Activated effector memory CD4-positive, alpha-beta T cell treated with Interleukin-2 at 50 U/mL for 16 hours (primary cell): ENCODE measurements around the gene TM7SF2.
A peak's percentile ranks its signal among the peaks of the same experiment; 100 is the strongest.

ENCODE experiments used
- DNase-seq: peaks from one replicate; pipeline ENCODE4 v3.0.0-alpha.2; 2020

The TM7SF2 gene

DNA sequence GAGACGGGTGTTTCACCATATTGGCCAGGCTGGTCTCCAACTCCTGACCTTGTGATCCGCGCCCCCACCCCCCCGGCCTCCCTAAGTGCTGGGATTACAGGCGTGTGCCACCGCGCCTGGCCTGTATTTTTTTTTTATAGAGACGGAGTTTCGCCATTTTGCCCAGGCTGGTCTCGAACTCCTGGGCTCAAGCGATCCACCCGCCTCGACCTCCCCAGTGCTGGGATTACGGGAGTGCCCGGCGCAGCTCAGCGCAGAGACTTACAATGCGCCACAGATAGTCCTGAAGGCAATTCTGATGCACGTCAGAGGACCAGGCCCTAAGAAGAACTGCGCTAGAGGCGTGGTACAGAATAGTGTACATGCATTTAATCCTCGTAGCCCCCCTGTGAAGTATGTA is 16.2 kb upstream of the TM7SF2 start:
- DNase-seq = no peak

DNA sequence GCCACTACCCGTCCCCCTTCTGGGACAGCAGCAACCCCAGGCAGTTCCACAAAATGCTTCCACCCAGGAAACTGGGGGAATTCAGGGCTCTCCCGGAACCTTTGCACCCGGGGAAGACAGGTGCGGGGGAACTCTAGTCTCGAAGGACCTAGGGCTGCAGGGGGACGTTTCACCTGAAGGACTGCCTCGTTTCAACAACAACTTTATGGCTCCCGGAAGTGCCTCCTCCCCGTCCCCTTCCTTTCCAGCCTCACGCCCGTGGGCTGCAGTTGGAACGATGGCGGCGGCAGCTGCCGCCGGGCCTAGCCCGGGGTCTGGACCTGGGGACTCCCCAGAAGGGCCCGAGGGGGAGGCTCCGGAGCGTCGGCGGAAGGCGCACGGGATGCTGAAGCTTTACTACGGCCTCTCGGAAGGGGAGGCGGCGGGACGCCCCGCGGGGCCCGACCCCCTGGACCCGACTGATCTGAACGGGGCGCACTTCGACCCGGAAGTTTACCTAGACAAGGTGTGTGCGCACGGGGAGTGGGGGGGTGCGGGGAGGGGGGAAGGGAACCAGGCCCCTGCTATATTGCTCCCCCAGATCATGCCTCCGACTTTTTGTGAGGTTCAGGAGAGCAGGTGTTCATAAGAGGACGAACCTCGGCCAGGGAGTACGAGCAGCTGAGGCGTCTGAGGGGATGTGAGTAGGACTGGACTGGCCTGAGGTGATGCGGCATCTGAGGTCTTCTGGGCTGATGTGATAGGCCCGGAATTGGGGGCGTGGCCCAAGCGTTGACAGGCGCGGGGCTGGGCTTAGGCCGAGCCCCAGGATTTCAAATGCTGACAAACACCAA is 15.5 kb upstream of the TM7SF2 start, which contains the start of gene VPS51:
Gene VPS51 (plus strand): TSS at position 241 of the 833 bp plus-strand sequence. CDS start 37 bp downstream, at position 278.
- peak; percentile 78 for DNase-seq

DNA sequence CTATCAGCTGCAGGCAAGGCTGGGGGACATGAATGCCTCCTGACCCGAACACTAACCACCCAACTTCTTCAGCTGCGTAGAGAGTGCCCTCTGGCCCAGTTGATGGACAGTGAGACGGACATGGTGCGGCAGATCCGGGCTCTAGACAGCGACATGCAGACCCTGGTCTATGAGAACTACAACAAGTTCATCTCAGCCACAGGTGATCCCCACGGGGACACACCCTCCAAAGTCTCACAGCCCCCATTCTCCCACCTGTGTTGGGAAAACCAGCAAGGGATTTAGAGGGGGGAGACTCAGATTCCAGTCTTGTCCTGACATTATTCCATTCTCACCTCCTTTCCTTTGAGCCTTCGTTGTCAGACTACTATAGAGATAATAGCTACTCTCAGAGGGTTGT is 14.7 kb upstream of the TM7SF2 start:
- no peak for DNase-seq

DNA sequence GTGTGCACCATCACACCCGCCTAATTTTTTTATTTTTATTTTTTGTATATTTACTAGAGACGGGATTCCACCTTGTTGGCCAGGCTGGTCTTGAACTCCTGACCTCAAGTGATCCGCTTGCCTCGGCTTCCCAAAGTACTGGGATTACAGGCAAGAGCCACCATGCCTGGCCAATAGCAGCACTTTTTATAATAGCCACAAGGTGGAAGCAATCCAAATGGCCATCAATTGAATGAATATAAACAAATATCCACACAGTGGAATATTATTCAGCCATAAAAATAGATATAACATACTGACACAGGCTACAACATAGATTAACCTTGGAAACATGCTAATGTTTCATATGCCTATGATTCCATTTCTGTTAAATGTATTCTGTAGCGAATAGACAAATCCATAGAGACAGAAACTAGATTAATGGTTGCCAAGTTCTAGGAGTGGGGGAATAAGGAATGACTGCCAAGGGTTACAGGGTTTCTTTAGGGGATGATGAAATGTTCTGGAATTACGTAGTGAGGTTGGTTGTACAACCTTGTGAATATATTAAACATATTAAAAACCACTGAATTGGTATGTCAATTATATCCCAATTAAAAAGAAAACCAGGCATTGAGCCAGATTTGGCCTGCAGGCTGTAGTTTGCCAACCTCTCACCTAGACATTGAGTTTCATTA is 10.9 kb upstream of the TM7SF2 start:
- DNase-seq = no peak

DNA sequence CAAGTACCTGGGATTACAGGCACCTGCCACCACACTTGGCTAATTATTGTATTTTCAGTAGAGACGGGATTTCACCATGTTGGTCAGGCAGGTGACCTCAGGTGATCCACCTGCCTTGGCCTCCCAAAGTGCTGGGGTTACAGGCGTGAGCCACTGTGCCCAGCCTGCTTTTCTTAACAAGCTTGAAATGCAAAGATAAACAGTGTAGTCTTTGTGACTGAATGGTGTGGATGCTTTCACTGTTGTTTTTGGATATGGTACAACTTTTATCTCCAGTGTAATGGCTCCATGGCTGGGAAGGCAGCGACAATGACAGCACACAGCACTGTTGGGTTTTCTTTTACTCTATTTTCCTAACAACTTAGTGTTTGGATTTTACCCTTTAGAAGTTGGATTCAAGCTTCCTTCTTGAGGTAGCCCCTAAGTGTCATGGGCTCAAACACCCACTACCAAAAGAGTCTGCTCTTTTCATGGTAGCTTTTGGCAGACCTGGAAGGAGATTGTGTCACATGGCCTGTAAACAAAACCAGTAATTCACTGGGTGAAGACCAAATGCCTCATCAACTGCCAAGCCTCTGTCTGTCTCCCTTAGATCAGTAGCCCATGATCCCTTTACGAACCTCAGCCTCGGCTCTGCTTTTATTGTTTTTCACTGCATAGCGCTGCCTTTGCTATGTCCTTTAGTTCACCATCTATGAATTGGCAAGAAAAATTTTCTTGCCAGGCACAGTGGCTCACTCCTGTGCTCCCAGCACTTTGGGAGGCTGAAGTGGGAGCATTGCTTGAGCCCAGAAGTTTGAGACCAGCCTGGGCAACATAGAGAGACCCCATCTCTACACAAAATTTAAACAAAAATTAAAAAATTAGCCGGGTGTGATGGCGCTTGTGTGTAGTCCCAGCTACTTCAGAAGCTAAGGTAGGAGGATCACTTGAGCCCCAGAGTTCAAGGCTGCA is 9.3 kb upstream of the TM7SF2 start:
- no peak for DNase-seq

DNA sequence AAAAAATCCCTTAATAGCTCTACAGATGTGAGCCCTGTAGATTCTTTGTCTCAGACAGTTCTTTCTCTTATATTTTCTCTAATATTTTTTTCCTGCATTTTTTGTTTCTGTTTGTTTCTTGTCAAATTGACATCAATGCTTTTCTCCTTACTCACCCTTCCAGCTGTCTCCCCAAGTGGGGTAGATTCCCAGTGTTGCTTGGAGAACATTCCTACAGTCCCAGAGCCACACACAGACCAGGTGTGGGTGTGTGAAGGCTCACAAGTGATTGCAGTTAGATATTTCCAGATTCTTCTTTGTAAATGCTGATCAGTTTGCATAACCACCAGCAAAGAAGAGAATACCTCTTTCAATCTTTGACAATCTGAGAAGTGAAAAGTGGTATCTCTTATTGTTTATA is 8.2 kb upstream of the TM7SF2 start:
- DNase-seq = no peak

DNA sequence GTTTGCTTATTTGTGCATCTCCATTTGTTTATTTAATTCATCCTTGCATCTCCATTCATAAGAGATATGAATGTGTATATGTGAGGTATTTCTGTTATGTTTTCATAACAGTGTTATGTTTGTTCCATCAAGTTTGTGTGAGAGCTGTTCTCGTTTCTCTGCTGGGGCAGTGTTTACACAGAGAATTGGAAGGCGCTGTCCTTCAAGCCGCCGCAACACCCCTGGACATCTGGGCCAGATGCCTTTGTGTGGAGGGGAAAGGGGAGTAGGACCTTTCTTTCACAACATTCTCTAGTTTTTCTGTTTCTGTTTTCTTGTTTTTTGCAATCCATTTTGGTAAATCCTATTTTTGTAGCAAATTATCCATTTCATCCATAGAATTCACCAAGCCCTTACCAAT is 7.0 kb upstream of the TM7SF2 start:
- DNase-seq = no peak

DNA sequence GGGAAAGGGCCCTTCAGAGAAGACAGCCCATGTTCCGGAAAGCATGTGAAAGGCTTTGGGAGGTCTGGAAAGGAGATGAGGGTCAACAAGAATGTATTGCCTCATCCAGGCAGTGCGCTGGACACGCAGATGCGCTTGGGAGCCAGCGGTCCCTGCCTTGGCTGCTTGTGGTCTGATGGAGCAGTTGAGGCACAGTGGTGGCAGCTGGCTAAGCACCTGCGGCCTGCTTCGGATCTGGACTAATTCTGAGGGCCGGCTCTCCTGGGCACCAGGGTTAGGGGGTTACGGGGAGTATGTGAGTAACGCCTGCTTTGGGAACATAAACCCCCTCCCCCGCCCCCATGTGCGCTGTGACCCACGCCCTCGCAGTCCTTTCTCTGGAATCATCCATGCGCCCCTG is 4.6 kb upstream of the TM7SF2 start:
- DNase-seq = no peak

DNA sequence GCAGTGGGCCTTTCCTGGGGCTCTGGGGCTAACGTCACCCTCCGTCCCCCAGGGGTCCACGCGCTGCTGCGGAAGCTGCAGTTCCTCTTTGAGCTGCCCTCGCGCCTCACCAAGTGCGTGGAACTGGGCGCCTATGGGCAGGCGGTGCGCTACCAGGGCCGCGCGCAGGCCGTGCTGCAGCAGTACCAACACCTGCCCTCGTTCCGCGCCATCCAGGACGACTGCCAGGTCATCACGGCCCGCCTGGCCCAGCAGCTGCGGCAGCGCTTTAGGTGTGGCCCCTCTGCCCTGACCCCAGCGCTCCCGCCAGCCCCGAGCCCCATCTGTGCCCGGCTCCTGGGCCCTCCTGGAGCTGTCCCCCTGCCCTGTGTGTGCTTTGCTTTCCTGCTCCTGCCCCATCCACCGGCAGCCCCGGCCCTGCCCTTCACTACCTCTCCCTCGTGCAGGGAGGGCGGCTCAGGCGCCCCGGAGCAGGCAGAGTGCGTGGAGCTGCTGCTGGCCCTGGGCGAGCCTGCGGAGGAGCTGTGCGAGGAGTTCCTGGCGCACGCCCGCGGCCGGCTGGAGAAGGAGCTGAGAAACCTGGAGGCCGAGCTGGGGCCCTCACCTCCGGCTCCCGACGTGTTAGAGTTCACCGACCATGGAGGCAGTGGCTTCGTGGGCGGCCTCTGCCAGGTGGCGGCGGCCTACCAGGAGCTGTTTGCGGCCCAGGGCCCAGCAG is 3.8 kb upstream of the TM7SF2 start:
- DNase-seq = no peak

DNA sequence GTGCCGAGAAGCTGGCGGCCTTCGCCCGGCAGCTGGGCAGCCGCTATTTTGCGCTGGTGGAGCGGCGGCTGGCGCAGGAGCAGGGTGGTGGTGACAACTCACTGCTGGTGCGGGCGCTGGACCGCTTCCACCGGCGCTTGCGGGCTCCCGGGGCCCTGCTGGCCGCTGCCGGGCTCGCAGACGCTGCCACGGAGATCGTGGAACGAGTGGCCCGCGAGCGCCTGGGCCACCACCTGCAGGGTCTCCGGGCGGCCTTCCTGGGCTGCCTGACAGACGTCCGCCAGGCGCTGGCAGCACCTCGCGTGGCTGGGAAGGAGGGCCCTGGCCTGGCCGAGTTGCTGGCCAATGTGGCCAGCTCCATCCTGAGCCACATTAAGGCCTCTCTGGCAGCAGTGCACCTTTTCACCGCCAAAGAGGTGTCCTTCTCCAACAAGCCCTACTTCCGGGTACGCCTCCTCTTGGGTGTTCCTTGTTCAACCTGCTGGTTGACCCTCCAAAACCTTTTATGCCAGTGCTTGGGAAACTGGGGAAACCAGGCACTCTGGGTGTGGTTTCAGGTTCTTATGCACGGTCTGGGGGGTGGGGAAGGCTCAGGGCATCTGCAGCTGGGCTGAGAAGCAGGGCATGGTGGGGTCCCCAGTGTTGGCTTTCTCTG is 3.1 kb upstream of the TM7SF2 start:
- no peak for DNase-seq

DNA sequence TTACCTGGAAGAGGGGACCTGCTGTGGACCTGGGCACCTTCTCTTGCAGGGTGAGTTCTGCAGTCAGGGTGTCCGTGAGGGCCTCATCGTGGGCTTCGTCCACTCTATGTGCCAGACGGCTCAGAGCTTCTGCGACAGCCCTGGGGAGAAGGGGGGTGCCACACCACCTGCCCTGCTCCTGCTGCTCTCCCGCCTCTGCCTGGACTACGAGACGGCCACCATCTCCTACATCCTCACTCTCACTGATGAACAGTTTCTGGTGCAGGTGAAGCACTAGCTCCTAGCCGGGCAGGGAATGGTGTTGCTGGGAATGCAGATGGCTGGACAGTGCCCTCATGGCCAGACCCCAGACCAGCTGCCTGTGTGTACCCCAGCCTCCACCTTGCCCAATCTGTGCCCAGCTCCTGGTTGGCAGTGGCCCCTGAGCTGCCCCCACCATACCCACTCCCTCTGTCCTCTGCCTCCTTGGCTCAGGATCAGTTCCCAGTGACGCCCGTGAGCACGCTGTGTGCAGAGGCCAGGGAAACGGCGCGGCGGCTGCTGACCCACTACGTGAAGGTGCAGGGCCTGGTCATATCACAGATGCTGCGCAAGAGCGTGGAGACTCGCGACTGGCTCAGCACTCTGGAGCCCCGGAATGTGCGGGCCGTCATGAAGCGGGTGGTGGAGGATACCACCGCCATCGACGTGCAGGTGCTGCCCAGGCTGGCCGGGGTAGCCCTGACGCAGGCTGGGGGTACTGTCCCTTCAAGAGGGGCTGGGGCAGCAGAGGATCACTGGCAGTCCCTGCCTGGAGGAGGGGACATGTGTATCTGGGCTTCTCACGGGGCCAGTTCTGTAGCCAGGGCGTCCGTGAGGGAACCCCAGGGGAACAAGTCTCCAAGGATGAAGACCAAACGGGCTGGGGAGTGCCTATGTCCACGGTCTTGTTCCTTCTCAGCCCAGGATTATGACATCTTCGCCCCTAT is 2.2 kb upstream of the TM7SF2 start:
- no peak for DNase-seq

DNA sequence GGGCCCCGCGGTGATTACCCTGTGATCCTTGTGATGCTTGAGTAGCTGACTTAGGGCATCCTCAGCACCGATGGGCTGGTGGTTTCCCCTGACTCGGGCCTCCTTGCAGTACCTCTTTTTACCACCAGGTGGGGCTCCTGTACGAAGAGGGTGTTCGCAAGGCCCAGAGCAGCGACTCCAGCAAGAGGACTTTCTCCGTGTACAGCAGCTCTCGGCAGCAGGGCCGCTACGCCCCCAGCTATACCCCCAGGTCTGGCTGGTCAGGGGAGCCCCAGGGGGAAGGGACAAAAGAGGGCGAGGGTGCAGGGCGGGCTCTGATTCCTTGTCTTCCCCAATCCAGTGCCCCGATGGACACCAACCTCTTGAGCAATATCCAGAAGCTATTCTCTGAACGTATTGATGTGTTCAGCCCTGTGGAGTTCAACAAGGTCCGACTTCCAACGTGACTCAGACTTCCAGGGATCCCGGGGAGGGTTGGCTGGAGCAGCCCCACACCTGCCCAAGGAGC is 1.3 kb upstream of the TM7SF2 start:
- DNase-seq = peak; percentile 90

DNA sequence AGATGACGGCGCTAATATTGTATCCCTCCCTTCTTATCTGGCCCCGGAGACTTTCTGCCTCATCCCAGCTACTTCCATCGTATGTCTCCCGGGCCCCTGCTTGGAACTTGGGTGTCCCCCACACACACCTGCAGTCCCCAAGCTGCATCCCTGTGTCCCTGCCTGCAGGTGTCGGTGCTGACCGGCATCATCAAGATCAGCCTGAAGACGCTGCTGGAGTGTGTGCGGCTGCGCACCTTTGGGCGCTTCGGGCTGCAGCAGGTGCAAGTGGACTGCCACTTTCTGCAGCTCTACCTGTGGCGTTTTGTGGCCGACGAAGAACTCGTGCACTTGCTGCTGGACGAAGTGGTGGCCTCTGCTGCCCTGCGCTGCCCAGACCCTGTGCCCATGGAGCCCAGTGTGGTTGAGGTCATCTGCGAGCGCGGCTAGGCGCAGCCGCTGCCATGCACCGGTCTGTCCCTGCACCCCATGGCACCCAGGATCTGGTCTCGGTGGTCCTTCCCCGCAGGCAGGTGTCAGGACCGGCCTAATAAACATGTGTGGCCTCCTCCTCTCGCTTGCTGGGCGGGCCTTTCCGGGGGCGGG is 421 bp upstream of the TM7SF2 start:
- DNase-seq = no peak

DNA sequence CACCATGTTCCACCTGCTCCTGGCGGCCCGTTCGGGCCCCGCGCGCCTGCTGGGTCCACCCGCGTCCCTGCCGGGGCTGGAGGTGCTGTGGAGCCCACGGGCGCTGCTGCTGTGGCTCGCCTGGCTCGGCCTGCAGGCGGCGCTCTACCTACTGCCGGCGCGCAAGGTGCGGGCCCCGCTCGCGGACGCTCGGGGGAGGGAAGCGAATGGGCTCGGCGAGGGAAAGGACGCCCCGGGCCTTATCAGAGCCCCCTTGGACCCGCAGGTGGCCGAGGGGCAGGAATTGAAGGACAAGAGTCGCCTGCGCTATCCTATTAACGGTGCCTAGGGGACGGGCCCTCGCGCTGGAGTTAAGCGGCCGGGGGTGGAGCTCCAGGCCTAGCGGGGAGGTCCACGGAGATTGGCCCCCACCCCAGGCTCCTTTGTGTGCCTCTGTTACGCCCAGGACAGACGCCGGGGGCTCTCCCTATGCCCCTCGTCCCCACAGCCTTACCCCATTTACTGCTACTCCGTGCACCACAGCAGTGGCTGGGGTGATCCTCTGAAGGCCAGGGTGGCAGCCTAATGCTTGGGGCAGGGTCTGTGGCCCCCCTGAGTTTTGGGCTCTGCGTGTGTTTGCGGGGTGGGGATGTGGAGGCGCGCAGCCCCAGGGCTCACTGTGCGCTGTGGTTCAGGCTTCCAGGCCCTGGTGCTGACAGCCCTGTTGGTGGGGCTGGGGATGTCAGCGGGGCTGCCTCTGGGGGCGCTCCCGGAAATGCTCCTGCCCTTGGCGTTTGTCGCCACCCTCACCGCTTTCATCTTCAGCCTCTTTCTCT is 1.1 kb downstream of the TM7SF2 start:
- DNase-seq = peak; percentile 67

DNA sequence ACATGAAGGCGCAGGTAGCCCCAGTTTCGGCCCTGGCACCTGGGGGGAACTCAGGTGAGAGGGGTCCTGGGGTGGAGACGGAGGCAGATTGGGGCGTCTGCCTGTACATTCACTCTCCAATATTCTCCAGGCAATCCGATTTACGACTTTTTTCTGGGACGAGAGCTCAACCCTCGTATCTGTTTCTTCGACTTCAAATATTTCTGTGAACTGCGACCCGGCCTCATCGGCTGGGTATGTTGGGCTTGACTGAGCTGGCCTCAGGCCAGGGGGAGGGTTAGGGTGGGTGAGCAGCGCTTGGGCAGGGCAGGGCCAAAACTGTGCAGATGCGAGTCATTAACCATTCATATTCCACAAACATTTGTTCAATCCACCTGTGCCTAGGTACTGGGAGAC is 1.7 kb downstream of the TM7SF2 start:
- DNase-seq = no peak

DNA sequence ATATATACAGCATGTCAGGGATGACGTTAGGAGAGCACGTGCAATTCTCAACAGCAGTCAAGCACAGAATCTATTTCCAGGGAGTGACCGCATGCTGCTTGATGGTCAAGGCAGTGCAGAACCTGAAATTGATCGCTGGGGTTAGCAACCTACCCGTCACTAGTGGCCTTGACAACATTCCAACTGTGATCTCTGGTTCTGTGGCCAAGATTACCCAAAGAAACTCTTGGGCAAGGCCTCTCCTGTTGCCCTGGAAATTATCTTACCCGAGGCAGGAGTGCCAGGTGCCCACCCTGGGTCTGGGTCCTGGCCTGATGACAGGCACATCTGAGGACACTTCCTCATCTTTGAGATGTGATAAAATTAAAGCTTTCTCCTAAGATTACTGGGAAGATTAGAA is 2.2 kb downstream of the TM7SF2 start:
- no peak for DNase-seq

DNA sequence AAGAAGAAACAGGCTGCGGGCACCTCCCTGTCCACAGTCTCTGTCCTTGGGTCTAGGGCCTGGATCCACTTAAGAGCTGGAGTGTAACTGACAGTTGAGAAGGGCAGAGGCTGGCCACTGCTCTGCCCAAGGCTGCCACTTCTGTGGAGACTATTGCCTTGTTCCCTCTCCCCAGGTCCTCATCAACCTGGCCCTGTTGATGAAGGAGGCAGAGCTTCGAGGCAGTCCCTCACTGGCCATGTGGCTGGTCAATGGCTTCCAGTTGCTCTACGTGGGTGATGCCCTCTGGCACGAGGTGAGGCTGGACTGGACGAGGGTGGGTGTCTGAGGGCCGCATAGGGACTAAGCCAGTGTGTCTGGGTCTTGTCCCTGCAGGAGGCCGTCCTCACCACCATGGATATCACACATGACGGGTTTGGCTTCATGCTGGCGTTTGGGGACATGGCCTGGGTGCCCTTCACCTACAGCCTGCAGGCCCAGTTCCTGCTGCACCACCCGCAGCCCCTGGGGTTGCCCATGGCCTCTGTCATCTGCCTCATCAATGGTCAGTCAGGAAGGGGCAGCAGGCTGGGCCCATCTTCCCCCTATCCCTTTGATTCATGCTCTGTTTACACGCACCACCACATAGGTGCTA is 3.0 kb downstream of the TM7SF2 start:
- DNase-seq = no peak

DNA sequence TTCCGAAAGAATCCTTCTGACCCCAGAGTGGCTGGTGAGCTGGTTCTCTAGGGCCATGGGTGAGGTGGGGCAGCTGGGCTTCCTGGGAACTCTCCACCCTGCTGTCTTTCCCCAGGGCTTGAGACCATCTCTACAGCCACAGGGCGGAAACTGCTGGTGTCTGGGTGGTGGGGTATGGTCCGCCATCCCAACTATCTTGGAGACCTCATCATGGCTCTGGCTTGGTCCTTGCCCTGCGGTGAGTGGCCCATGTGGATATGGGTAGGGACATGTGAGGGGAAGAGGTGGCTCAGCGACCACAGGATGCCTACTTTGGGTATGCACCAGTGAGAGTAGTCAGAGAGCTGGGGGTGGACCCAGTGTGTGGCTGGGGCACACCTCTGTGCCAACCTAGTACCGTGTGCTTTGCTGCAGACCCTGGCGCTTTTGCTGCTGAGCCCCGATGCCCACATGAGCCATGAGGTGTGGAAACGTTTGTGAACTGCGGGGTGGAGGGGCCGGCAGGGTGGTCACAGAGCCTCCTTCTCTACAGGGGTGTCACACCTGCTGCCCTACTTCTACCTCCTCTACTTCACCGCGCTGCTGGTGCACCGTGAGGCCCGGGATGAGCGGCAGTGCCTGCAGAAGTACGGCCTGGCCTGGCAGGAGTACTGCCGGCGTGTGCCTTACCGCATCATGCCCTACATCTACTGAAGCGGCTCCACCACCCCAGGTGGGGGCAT is 3.9 kb downstream of the TM7SF2 start:
- no peak for DNase-seq
